Activated B cell treated with CpG ODN at 0.5 μM for 24 hours (primary cell): Measurements from ENCODE around the gene ADORA3. TPM values are rescaled to one million over a fixed set of nuclear protein-coding genes. Genes with fewer than 3 reads are reported as not detected.

Experiments
- ATAC-seq: fragments of 200-7000 bp; cut with Tn5 transposase; one replicate; pipeline ENCODE4 v1.10.0; 2021; ENCODE audit warnings: low read depth, mild to moderate bottlenecking, moderate library complexity
- CTCF ChIA-PET: fragments of 350-600 bp; sonication (Branson Sonifier 250); formaldehyde crosslinking; loops from one replicate; lab custom pipeline; 2021; ENCODE audit warnings: antibody characterized with exemption; lab: Charles Lee
- POLR2A ChIA-PET: fragments of 350-600 bp; sonication (Branson Sonifier 250); formaldehyde crosslinking; loops from one replicate; lab custom pipeline; 2021; ENCODE audit warnings: antibody characterized with exemption; lab: Charles Lee
- DNase-seq: peaks from one replicate; pipeline ENCODE4 v3.0.0; 2022
- H3K27ac Mint-ChIP-seq: one replicate; pipeline ENCODE4 v1.8.0; 2020; ENCODE audit warnings: mixed read lengths
- H3K27me3 Mint-ChIP-seq: one replicate; pipeline ENCODE4 v1.8.0; 2021; ENCODE audit warnings: mixed read lengths
- H3K36me3 Mint-ChIP-seq: one replicate; pipeline ENCODE4 v1.8.0; 2021; ENCODE audit warnings: low read depth, mixed read lengths
- H3K4me1 Mint-ChIP-seq: one replicate; pipeline ENCODE4 v1.8.0; 2021; ENCODE audit warnings: mixed read lengths
- H3K4me3 Mint-ChIP-seq: one replicate; pipeline ENCODE4 v1.8.0; 2020; ENCODE audit warnings: mild to moderate bottlenecking, mixed read lengths
- H3K9me3 Mint-ChIP-seq: one replicate; pipeline ENCODE4 v1.8.0; 2020; ENCODE audit warnings: mixed read lengths
- intact Hi-C: fragments of 100-400 bp; cut with micrococcal nuclease; formaldehyde crosslinking; loops from one replicate; pipeline ENCODE4 v1.15.1; 2024
- total RNA-seq: library from RNA; stranded (reverse); gene quantifications from 2 replicates; pipeline ENCODE4 v1.2.3, GENCODE V29; 2022
- TF ChIP-seq, protein P1 (sequence below): fragments of 200-600 bp; IDR thresholded peaks from one replicate; pipeline ENCODE4 v1.8.0; 2022; ENCODE audit warnings: antibody characterized with exemption, mild to moderate bottlenecking

The ADORA3 gene
- total RNA-seq, 1 donor from 2014 or later: not detected

DNA sequence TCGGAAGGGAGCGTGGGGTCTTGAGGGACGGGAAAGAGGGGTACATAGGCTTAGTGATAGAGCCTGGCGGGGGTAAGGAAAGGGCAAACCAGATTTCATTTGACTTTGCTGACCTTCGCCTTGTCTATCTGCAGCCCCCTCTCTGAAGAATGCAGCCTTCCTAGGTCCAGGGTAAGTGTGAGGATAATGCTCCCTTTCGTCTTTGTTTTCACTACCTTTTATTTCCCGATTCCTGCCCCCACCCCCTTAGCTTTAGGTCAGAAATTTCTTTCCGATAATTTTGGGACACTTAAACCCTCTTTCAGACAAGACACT lies 53.8 kb downstream of the ADORA3 start:
- ATAC-seq (no peak), DNase-seq (no peak)
- TF ChIP-seq, protein P1, sequence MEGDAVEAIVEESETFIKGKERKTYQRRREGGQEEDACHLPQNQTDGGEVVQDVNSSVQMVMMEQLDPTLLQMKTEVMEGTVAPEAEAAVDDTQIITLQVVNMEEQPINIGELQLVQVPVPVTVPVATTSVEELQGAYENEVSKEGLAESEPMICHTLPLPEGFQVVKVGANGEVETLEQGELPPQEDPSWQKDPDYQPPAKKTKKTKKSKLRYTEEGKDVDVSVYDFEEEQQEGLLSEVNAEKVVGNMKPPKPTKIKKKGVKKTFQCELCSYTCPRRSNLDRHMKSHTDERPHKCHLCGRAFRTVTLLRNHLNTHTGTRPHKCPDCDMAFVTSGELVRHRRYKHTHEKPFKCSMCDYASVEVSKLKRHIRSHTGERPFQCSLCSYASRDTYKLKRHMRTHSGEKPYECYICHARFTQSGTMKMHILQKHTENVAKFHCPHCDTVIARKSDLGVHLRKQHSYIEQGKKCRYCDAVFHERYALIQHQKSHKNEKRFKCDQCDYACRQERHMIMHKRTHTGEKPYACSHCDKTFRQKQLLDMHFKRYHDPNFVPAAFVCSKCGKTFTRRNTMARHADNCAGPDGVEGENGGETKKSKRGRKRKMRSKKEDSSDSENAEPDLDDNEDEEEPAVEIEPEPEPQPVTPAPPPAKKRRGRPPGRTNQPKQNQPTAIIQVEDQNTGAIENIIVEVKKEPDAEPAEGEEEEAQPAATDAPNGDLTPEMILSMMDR: no peak
- Mint-ChIP-seq H3K36me3 (peaks cover 73% of the 10 kb centered on the region), H3K27me3 (no peaks in the 10 kb centered on the region), H3K4me3 (peak overlapping the region; percentile 100), H3K27ac (peak overlapping the region; percentile 98), H3K9me3 (no peaks in the 10 kb centered on the region), H3K4me1 (peaks cover 74% of the 10 kb centered on the region)
- POLR2A ChIA-PET: interaction anchor here (1.0 to 5.5 kb wide), 4 partner anchors 16 to 310 kb away, joined by 3 to 38 read pairs (median 14); partner anchors contain the start of genes CEPT1 and DRAM2
- intact Hi-C loops: loop anchor here (1.0 to 10.0 kb wide), 8 partner anchors 22 to 1415 kb away; partner anchors contain the start of genes DDX20 and STRIP1
- CTCF ChIA-PET: no interaction called here

Other genes starting within 250 kb of the ADORA3 start
- gene CHIA, start 212.8 kb downstream of the ADORA3 start, total RNA-seq: not detected in 2 replicates
- 1.3 and 3.5 TPM in 2 replicates for gene OVGP1, start 75.9 kb downstream of the ADORA3 start, total RNA-seq
- gene WDR77, start 54.4 kb downstream of the ADORA3 start, total RNA-seq: 55.8 and 63.3 TPM in 2 replicates
- gene ATP5PB, start 54.2 kb downstream of the ADORA3 start, total RNA-seq: 220 and 229 TPM in 2 replicates
- gene C1orf162, start 29.6 kb downstream of the ADORA3 start, total RNA-seq: 29.4 and 33.2 TPM in 2 replicates
- gene TMIGD3, start within 50 bp of the ADORA3 start, total RNA-seq: not detected in 2 replicates
- 92.4 and 93.8 TPM in 2 replicates for gene RAP1A, start 116.2 kb upstream of the ADORA3 start, total RNA-seq
- 1.3 and 2.1 TPM in 2 replicates for gene INKA2, start 235.8 kb upstream of the ADORA3 start, total RNA-seq